GM12878 (cell line): Measurements from ENCODE around the gene DSTYK.

Experiments used
- BACH1 ChIP-seq: fragments of 450-650 bp; IDR thresholded peaks from 2 replicates; pipeline ENCODE4 v1.6.1; 2017; ENCODE audit warnings: mild to moderate bottlenecking, borderline replicate concordance
- BMI1 ChIP-seq: fragments of 450-650 bp; IDR thresholded peaks from 2 replicates; pipeline ENCODE4 v1.6.1; 2016; ENCODE audit warnings: mild to moderate bottlenecking, moderate library complexity, borderline replicate concordance
- CEBPB ChIP-seq, 2 experiments: fragments of 150-350 bp in 1 of 2; IDR thresholded peaks; 2 replicates each; pipeline ENCODE4 v1.6.1; 2012 to 2014; ENCODE audit warnings: low read depth in 2 of 2, low read length in 2 of 2, borderline replicate concordance in 1 of 2, inconsistent platforms in 1 of 2
- EP300 ChIP-seq, 2 experiments: fragments of 150-350 bp in 1 of 2; IDR thresholded peaks; 2 replicates each; pipeline ENCODE4 v1.6.1; 2011 to 2012; ENCODE audit warnings: low read depth in 2 of 2, low read length in 2 of 2, borderline replicate concordance in 1 of 2, improper control_type of control experiment in 1 of 2, inconsistent platforms in 1 of 2; ENCODE audit not compliant: control insufficient read depth in 1 of 2
- FOS ChIP-seq: IDR thresholded peaks from 3 replicates; pipeline ENCODE4 v1.6.1; 2011; ENCODE audit warnings: borderline replicate concordance; ENCODE audit not compliant: insufficient read length; ENCODE audit errors: extremely low read depth
- MYC ChIP-seq: IDR thresholded peaks from 2 replicates; pipeline ENCODE4 v1.6.1; 2011; ENCODE audit warnings: mild to moderate bottlenecking, low read length, moderate library complexity, inconsistent platforms; ENCODE audit not compliant: insufficient read depth, insufficient replicate concordance, insufficient read length, severe bottlenecking
- POLR2AphosphoS5 ChIP-seq: IDR thresholded peaks from 2 replicates; pipeline ENCODE4 v1.6.1; 2011; ENCODE audit warnings: mild to moderate bottlenecking, low read length, inconsistent platforms
- TAF1 ChIP-seq: IDR thresholded peaks from 2 replicates; pipeline ENCODE4 v1.6.1; 2011; ENCODE audit warnings: mild to moderate bottlenecking, low read depth, low read length, borderline replicate concordance
- TCF12 ChIP-seq: IDR thresholded peaks from 2 replicates; pipeline ENCODE4 v1.6.1; 2011; ENCODE audit warnings: low read depth, mild to moderate bottlenecking, low read length
- TF ChIP-seq, protein P1 (sequence below), 3 experiments: IDR thresholded peaks in 2 of 3; conservative IDR thresholded peaks in 1 of 3; 2 replicates each; pipeline ENCODE4 v1.5.1; 2011; ENCODE audit warnings: low read depth in 3 of 3, low read length in 3 of 3, mild to moderate bottlenecking in 3 of 3, control low read depth in 2 of 3, moderate library complexity in 2 of 3, inconsistent platforms in 1 of 3, mixed read lengths in 1 of 3; ENCODE audit not compliant: control insufficient read depth in 2 of 3, insufficient read depth in 1 of 3; ENCODE audit errors: extremely low read depth in 1 of 3
- TF ChIP-seq, protein P2 (sequence below): fragments of 450-650 bp; IDR thresholded peaks from 2 replicates; pipeline ENCODE4 v1.6.1; 2018; ENCODE audit warnings: mild to moderate bottlenecking, low read depth, moderate library complexity; ENCODE audit not compliant: partially characterized antibody
- TF ChIP-seq, protein P3 (sequence below): fragments of 450-650 bp; IDR thresholded peaks from 2 replicates; pipeline ENCODE4 v1.6.1; 2016; ENCODE audit warnings: mild to moderate bottlenecking

DNA sequence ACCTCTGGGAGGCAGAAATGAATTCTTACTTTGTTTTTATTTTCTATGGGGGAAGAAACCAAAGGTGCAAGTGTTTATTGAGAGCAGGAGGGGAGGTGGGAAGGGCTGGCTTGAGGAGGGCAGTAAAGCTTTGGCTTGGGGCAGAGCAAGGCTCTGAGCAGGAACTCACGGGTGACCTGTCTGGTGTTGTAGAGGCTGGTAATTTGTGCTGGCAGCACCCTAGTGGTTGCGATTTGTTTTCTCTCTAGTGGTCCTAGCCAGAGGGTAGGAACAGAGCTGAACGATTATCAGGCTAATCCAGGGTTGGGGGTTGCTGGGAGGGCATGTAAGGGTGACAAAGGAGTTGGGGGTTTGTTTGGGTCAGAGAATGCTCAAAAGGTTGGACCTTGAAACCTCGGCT lies 32.9 kb upstream of the DSTYK start:
- TF ChIP-seq TAF1 (no peak), MYC (no peak), BACH1 (no peak), TCF12 (no peak), CEBPB (IDR thresholded peaks at IDR 0.05; ENCODE audit: borderline replicate concordance in 1 of 2, low read depth in 2 of 2, low read length in 2 of 2) (no peak), BMI1 (no peak), EP300 (IDR thresholded peaks at IDR 0.05; ENCODE audit: borderline replicate concordance in 1 of 2, control insufficient read depth in 1 of 2, low read depth in 2 of 2, low read length in 2 of 2) (no peak), POLR2AphosphoS5 (no peak), FOS (no peak)
- TF ChIP-seq, protein P1, sequence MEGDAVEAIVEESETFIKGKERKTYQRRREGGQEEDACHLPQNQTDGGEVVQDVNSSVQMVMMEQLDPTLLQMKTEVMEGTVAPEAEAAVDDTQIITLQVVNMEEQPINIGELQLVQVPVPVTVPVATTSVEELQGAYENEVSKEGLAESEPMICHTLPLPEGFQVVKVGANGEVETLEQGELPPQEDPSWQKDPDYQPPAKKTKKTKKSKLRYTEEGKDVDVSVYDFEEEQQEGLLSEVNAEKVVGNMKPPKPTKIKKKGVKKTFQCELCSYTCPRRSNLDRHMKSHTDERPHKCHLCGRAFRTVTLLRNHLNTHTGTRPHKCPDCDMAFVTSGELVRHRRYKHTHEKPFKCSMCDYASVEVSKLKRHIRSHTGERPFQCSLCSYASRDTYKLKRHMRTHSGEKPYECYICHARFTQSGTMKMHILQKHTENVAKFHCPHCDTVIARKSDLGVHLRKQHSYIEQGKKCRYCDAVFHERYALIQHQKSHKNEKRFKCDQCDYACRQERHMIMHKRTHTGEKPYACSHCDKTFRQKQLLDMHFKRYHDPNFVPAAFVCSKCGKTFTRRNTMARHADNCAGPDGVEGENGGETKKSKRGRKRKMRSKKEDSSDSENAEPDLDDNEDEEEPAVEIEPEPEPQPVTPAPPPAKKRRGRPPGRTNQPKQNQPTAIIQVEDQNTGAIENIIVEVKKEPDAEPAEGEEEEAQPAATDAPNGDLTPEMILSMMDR (IDR thresholded peaks at IDR 0.05 in 2 of 3, conservative IDR thresholded peaks at IDR 0.05 in 1 of 3; ENCODE audit: control insufficient read depth in 2 of 3, extremely low read depth in 1 of 3, insufficient read depth in 1 of 3, low read depth in 3 of 3, low read length in 3 of 3), result no peak
- TF ChIP-seq, protein P2, sequence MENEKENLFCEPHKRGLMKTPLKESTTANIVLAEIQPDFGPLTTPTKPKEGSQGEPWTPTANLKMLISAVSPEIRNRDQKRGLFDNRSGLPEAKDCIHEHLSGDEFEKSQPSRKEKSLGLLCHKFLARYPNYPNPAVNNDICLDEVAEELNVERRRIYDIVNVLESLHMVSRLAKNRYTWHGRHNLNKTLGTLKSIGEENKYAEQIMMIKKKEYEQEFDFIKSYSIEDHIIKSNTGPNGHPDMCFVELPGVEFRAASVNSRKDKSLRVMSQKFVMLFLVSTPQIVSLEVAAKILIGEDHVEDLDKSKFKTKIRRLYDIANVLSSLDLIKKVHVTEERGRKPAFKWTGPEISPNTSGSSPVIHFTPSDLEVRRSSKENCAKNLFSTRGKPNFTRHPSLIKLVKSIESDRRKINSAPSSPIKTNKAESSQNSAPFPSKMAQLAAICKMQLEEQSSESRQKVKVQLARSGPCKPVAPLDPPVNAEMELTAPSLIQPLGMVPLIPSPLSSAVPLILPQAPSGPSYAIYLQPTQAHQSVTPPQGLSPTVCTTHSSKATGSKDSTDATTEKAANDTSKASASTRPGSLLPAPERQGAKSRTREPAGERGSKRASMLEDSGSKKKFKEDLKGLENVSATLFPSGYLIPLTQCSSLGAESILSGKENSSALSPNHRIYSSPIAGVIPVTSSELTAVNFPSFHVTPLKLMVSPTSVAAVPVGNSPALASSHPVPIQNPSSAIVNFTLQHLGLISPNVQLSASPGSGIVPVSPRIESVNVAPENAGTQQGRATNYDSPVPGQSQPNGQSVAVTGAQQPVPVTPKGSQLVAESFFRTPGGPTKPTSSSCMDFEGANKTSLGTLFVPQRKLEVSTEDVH, result no peak
- TF ChIP-seq, protein P3, sequence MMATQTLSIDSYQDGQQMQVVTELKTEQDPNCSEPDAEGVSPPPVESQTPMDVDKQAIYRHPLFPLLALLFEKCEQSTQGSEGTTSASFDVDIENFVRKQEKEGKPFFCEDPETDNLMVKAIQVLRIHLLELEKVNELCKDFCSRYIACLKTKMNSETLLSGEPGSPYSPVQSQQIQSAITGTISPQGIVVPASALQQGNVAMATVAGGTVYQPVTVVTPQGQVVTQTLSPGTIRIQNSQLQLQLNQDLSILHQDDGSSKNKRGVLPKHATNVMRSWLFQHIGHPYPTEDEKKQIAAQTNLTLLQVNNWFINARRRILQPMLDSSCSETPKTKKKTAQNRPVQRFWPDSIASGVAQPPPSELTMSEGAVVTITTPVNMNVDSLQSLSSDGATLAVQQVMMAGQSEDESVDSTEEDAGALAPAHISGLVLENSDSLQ, result no peak
